HG03571 (cell line): Measurements from ENCODE around the gene PSMB3.
A peak's percentile ranks its signal among the peaks of the same experiment; 100 is the strongest.

Experiments
- ATAC-seq: cut with Tn5 transposase; IDR thresholded peaks from one replicate; pipeline ENCODE4 v1.9.1; 2021; ENCODE audit not compliant: unreplicated experiment

The PSMB3 gene

DNA sequence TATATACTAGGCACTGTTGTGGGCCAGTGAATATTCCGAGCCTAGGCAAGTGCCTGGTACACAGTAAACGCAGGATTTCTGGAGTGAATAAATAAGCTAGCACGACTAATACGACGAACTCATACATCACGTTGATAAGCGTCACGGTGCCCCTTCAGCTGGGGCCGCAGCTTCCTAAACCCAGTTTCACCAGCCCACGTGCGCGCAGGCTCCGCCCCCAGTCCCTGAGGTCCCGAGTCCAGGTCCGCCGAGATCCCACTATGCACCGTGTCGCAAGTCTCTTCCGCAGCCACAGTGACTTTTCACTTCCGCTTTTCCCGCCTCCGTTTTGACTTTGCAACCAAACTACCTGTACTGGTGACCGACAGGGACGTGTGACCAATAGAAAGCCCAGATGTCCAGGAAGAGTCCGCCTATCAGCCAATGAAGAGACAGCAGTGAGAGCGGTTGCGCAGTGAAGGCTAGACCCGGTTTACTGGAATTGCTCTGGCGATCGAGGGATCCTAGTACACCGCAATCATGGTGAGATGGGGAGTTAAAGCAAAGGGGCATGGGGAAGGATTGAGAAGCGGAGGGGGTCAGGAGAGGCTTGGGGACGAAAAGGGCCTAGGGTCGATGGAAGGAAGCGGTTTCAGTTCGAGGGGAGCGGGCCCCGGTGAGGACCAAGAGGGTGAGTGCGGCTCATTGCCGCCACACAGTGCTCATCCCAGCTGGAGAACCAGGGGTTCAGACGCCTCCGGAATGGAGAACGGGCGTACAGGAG lies at the start of gene PSMB3:
Gene PSMB3, plus strand, starts transcription at position 434 of the 763 bp plus-strand sequence. Its CDS starts 86 bp downstream, at position 520.
- ATAC-seq: peak; percentile 76

DNA sequence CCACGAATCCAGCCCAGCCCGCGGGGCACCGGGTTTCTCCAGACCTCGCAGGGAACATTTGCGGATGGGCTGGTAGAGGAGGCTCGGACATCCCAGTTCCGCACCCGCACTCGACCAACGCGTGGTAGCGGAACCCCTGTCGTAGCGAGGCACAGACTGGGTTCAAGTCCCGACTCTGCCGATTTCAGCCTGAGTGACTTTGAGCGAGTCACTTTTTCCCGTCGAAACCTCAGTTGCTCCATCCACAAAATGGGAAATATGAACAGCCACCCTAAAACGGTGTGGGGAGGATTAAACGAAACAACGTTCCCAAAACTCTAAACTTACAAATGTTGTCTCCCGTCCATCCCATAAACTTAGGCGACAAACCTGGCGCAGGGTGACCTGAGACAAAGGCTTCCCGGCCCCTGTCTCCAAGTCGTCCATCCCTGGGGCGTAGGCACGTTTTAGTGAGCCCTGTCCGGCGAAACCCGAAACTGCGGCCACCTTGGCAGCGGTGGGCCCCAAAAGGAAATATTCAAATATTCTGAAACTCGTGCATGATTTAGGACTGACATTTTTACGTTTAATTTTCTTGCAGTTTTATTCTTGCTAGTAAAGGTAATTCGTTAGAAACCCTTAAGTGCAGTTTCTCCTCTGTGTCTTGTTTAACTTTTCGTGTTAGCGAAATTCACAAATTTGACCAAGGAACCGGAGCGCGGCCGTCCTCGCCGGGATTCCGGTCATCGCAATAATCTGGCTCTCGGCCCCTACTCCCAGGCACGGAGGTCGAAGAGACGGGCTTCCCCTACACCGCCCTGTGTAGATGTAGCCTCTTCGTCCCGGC lies 49.4 kb upstream of the PSMB3 start:
- ATAC-seq: no peak

DNA sequence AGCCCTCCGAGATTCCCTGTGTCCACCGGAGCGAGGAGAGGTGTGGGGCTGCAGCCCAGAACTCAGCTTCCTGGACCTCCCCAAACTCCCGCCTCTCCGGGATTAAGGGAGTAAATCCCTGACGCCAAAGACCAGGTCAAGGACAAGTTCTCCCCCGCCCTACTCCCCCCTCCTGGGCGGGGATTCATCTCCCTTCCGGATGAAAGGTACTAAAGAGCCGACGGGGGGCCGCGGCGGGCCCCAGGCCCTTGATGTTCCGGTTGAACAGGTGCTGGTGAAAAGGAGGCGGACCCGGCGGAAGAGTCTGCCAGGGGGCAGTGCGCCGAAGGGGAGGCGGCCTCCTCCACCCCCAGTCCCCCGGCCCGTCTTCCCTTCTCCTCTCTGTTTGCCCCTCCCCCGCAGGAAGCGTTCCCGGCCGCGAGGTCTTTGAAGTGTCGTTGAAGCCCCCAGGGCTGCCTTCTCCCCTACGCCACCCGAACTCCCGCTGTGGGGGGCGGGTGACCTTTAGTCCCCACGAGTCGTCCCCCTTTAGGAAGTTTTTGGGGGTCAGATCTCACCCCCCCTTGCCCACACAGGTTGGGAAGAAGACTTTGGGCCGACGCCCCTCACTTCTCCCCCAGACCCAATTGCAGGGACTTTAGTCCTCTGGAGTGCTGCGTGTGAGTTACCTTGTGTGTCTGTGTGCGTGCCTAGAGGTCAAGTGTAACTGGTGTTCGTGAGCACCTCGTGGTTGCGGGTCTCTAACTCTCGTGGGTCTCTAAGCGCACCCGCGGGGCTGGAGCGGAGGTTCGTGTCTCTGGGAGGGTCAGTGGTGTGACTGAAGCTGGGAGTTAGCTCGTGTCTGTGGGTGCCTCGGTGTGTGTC lies 48.6 kb upstream of the PSMB3 start:
- no peak for ATAC-seq

DNA sequence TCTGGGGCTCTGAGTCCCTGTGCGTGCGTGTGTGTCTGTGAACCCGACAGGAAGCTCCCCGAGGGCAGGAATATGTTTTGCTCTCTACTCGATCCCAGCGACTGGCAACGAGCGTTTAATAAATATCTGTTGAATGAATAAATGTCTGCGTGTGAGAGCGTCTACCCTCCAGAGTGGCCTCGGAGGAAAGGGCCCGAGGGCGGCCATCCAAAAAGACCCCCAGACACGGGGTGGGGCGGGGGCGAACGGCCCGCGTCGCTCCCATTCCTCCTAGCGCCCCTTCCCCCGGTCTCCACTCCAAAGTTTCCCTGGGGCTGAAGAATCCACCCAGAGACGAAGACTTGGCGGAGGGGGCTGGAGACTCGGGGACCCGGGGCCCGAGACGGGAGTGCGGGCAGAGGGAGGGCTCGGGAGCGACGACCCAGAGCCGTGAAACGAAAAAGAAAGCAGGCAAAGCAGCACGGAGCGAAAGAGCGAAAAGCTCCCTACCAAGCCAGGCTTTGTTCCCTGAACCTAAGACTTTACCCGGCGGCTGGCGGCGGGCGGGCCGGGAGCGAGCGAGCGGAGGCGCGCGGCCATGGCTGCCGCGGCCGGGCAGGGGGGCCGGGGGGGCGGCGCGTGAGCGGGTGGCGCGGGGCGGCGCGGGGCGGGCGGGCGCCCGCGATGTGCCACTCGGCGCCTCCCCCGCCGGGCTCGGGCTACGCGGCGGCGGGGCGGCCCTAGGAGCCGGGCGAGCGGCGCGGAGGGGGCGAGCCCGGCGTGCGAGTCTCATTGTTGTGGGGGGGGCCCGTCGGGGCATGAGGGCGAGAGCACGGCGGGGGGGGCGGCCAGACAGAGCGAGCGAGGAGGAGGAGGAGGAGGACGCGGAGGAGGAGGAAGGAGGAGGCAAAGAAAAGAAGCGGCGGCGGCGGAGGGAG lies 47.7 kb upstream of the PSMB3 start, which contains the start of gene MLLT6:
Gene MLLT6, plus strand, starts transcription at position 668 of the 917 bp plus-strand sequence. CDS start 360 bp downstream, outside the sequence.
- ATAC-seq: no peak

DNA sequence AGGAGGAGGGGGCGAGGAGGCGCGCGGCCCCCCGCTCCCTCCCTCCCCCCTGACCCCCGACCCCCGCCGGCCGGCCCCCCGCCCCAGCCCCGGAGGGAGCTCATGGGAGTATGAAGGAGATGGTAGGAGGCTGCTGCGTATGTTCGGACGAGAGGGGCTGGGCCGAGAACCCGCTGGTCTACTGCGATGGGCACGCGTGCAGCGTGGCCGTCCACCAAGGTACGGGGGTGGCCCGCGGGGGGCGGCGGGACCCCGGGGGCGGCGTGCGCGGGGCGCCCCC lies 47.1 kb upstream of the PSMB3 start:
- no peak for ATAC-seq

DNA sequence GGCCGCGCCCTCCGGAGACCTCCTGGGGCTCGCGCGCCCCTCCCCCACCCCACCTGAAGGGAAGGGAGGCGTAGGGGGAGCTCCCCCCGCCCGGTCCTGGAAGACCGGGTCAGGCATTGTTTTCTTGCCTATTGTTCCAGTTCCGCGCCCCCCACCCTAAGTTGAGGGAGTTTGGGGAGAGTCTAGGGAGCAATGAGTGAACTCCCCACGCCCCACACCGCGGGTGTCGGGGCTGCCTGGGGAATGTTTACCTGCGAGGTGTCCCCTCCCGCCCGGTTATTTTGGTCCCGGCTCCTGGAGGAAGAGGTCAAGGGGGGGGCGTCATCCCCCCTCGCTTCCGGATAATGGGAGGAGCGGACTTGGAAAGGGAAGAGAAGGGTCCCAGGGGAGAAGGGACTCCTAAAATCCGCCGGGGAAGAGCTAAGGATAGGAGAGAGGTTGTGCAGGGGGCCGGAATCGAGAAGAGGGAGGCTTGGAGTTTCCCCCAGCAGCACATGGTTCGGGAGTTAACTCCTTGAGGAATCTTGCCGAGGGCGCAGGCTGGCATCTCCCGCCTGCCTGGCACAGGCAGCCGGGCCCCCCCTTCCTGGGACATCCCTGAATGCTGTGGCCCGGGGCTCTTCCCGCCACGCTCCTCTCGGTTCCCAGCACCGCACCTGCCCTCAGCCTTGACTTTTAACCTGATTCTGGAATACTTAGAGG lies 46.6 kb upstream of the PSMB3 start:
- no peak for ATAC-seq

DNA sequence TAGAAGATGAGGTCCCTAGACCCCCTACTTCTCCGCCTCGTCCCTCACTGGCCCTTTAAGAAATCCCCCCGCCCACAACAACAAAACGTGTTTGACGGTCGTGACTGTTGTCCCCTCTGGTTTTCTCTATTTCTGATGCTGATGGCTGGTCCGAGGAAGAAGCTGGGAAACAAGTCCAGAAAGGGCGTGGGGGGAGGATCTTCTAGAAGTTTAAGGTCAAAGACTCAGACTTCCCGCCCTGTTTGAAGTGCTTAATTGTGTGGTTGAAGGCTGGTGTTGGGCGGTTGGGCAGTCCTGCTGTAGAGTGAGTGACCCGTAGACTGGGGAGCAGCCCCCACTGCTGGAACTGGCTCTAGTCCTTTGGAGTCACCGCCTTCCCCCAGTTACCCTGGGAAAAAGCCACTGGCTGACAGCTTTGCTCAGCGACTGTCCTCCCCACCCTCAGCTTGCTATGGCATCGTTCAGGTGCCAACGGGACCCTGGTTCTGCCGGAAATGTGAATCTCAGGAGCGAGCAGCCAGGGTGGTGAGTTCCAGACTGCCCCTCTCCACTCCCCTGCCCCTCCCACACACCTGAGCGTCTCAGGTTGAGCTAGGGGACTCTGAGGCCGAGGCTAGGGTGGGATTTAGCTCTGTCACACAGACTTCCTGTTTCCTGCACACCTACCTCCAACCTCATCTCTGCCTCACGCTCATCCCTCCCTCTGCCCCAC lies 45.9 kb upstream of the PSMB3 start:
- ATAC-seq: no peak

DNA sequence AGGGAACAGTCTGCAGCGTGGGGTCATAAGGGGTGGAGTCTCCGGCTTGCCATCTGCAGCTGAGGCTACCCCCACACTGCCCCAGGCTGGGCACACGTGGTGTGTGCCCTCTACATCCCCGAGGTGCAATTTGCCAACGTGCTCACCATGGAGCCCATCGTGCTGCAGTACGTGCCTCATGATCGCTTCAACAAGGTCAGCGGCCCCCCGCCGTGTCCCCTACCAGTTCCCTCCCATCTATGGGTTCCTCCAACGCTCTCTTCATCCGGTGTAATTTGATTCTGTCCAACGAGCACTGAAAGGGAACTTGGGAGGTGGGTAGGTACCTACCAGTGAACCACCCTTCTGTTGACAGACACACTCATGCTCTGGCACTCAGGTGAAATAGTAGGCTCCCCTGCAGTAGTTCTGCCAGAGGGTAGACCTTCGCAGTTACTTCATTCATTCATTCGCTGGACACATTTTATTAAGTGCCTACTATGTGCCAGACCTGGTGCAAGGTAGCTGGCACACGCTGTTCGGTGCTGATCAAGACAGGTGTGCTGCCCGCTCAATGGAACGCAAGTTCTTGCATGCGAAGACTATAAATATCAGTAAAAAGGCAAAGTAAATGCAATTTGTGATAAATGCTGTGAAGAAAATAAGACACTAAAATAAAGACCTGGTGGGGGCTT lies 44.7 kb upstream of the PSMB3 start:
- ATAC-seq: no peak

DNA sequence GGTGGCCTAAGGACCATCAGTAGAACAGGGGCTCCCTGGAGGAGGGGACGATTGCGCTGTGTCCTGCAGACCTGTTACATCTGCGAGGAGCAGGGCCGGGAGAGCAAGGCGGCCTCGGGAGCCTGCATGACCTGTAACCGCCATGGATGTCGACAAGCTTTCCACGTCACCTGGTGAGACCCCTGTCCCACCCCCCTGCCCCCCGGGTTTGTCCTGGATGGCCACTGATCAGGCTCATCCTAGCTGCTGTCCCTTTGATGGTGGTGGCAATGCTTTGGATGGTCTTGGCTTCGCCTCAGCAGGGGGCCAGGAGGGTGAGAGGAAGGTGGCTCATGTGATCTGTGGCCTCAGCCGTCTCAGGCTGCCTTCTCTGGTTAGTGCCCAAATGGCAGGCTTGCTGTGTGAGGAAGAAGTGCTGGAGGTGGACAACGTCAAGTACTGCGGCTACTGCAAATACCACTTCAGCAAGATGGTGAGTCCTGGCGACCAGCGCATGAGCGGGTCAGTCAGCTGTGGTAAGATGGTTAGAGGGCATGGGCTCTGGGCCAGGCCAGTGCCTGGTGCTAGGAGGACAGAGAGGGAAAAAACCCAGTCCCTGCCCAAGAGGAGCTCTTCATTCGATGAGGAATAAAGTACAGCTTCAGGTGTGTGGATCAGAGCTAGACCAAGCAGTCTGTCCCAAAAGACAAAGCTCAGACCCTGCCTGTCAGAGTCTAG lies 43.3 kb upstream of the PSMB3 start:
- no peak for ATAC-seq

DNA sequence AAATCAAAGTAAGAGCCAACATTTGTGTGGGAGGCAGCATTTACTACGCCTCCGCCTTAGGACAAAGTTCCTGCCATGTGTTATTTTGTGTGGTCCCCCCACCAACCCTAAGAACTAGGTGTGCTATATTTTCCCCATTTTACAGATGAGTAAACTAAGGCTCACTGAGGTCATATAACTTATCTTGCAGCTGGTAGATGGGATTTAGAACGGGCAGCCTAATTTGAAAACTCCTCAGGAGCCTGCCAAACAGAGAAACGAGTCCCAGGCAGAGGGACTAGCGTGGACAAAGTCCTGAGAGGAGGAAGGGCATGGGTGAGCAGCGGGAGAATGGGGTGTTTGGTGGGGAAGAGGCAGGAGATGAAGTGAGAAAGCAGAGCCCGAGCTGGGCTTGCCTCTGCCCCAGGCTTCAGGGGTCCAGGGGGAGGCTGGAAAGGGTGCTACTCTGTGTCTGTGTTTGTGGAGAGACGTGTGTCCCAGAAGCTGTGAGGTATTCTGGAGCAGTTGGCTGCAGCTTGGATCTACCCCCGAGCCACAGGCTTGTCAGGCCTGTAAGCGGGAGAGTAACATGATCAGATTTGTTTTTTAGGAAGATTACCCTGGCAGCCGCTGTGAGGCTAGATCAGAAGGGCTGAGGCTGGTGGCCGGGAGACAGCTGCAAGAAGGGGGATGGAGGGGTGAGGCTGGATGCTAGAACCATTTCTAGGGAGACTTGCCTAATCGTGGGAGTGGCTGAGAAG lies 42.5 kb upstream of the PSMB3 start:
- ATAC-seq: no peak

DNA sequence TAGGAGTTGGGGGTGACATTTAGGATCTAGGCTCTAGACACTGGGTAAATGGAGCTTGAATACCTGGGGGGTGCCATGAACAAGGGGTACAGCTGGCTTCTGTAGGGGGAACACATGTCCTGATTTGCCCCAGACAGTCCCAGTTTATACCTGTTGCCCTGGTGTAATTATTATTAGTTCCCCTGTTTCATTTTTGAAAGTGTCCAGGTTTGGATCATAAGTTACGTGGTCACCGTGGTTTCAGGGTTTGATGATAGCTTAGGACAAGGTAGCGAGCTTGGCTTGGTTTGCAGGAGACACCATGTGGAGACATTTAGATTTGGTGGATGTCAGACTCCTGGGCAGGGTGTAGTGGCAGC lies 42.0 kb upstream of the PSMB3 start:
- ATAC-seq: no peak

DNA sequence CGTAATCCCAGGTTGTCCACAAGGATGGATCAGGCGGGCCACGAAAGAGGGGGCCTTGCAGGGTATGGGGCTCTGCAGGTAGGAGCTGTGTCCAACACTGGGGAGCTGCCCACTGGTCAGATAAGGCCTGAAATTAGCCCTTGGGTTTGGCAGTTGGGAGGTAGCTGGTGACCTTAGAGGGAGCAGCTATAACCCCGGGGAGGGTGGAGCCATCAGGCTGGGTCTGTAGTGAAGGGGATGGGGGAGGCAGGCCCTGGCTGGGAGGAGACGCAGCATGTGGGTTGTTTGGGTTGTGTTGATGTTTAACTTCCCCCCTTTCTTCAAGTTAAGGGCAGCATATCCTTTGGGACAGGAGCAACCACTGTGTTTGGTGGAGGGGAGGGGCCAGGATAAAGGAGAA lies 41.6 kb upstream of the PSMB3 start:
- no peak for ATAC-seq

DNA sequence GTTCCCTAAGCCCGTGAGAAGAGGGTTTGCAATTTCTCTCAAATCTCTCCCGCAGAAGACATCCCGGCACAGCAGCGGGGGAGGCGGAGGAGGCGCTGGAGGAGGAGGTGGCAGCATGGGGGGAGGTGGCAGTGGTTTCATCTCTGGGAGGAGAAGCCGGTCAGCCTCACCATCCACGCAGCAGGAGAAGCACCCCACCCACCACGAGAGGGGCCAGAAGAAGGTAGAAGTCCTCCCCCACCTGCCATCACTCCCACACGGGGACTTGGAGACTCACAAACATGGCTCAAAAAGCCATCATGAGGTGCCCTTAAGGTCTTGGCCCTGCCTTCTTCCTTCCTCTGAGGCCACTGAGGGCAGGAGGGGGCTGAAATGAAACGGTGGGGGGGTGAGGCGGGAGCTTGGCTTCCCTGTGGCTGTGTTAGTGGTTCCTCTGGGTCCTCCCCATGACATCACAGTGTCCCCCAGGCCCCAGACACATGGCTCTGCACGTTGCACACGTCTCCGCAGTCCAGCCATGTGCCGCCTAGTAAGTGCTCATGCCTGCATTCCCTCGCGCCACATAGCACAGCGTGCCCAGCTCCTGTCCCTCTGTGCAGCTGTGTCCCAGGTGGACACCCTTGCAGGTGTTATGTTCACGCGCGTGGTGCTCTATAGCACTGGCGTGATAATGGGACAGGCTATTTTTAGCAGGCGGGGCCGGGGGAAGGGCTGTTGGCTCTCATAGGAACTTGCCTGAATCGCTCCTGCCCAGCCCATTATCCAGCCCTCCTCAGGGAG lies 40.6 kb upstream of the PSMB3 start:
- ATAC-seq: no peak

DNA sequence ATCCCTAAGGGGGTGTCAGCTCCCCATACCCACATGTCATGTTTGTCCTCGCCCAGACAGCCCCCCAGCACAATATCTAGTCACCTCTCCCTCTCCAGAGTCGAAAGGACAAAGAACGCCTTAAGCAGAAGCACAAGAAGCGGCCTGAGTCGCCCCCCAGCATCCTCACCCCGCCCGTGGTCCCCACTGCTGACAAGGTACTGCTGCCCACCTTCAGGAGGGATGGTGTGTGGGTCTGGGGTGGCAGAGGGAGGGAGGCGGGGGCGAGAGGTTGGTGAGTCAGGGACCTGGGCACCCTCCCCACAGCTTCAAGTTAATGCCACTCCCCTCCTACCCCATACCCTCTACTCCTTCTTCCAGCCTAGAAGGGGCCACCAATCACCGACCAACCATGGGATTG lies 39.9 kb upstream of the PSMB3 start:
- ATAC-seq: no peak

DNA sequence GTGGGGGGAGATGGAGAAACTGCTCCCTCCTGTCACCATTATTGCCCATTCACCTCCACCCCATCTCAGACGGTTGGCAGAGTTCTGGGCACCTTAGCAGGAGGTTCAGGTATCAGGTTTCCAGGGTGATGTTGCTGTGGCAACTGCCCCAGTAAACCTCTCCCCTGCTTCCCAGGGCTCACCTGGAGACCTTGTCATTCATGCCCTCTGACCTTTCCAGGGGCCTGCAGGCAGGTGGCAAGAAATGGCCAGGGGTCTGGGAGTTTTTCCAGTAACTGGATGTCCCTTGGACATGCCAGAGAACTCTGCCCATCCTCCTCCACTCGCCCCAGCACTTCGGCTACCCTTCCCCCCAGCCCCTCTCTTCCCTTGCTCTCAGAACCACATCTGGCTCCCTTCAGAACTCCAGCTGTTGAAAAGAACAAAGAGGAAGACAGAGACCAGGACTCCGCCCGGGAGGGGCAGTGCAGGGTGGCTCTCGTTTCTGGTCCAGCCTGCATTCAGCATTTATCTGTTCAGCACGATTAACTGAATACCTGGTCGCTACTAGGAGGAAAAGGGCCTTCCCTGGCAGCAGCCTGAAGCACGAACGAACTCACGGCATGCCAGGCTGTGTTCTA lies 39.0 kb upstream of the PSMB3 start:
- ATAC-seq: no peak
